A673 (cell line): ENCODE data around the gene GRWD1. TPM values are rescaled to one million over a fixed set of nuclear protein-coding genes. Genes with fewer than 3 reads are reported as not detected.
A peak's percentile ranks its signal among the peaks of the same experiment; 100 is the strongest.
"Not testable (repeated sequence)": the region's sequence is repeated elsewhere in the genome, so short reads cannot be mapped to it uniquely, and the experiment has no call there.

Experiments used
- BruUV-seq: library from RNA; stranded (reverse); fragments of 400-500 nt; replicated peaks from 2 replicates; lab custom pipeline; 2021; lab: Mats Ljungman, UMichigan
- CTCF ChIA-PET: fragments of 300-600 bp; sonication (Branson Sonifier 250); formaldehyde crosslinking; loops from one replicate; lab custom pipeline; 2022; ENCODE audit warnings: antibody characterized with exemption; lab: Charles Lee
- POLR2A ChIA-PET: fragments of 300-600 bp; sonication (Branson Sonifier 250); formaldehyde crosslinking; loops from one replicate; lab custom pipeline; 2022; ENCODE audit warnings: antibody characterized with exemption; ENCODE audit not compliant: low non-redundant PET; lab: Charles Lee
- DNase-seq: peaks from one replicate; pipeline ENCODE4 v3.0.0-alpha.2; 2015; ENCODE audit warnings: low spot score
- H3K27ac ChIP-seq: fragments of 200-600 bp; sonication (generic); 2 replicates; pipeline ENCODE4 v1.5.1; 2016; ENCODE audit warnings: mixed run types, low read depth, mild to moderate bottlenecking, mixed read lengths, antibody characterized with exemption, low read length; ENCODE audit not compliant: poor library complexity, severe bottlenecking
- H3K27me3 ChIP-seq: fragments of 200-600 bp; sonication (generic); replicated peaks from 2 replicates; pipeline ENCODE4 v1.6.1; 2017; ENCODE audit warnings: mixed run types, low read depth, mild to moderate bottlenecking, mixed read lengths, antibody characterized with exemption, low read length; ENCODE audit not compliant: insufficient read depth, poor library complexity
- H3K36me3 ChIP-seq: fragments of 200-600 bp; sonication (generic); 2 replicates; pipeline ENCODE4 v1.6.1; 2016; ENCODE audit warnings: mixed run types, mild to moderate bottlenecking, mixed read lengths, antibody characterized with exemption, low read length; ENCODE audit not compliant: insufficient read depth, poor library complexity, severe bottlenecking
- H3K4me1 ChIP-seq: fragments of 200-600 bp; sonication (generic); 2 replicates; pipeline ENCODE4 v1.6.1; 2017; ENCODE audit warnings: mixed run types, mild to moderate bottlenecking, mixed read lengths, antibody characterized with exemption, low read length; ENCODE audit not compliant: insufficient read depth, poor library complexity, severe bottlenecking
- H3K4me3 ChIP-seq: fragments of 200-600 bp; sonication (generic); 2 replicates; pipeline ENCODE4 v1.5.1; 2016; ENCODE audit warnings: low read depth, mixed run types, mild to moderate bottlenecking, mixed read lengths, low read length; ENCODE audit not compliant: poor library complexity, severe bottlenecking
- H3K9me3 ChIP-seq: fragments of 200-600 bp; sonication (generic); 2 replicates; pipeline ENCODE4 v1.6.1; 2016; ENCODE audit warnings: mixed run types, low read depth, mild to moderate bottlenecking, mixed read lengths, antibody characterized with exemption, low read length; ENCODE audit not compliant: poor library complexity, severe bottlenecking
- CTCF ChIP-seq: fragments of 300-800, 200-600 bp; sonication (generic); conservative IDR thresholded peaks from 2 replicates; pipeline ENCODE4 v1.5.1; 2017; ENCODE audit warnings: low read depth, mild to moderate bottlenecking, antibody characterized with exemption, low read length, moderate library complexity, mixed read lengths
- EZH2 ChIP-seq: fragments of 200-600 bp; sonication (generic); IDR thresholded peaks from 2 replicates; pipeline ENCODE4 v1.6.1; 2017; ENCODE audit warnings: borderline replicate concordance, low read depth, mild to moderate bottlenecking, mixed read lengths, antibody characterized with exemption, low read length; ENCODE audit not compliant: poor library complexity, severe bottlenecking
- intact Hi-C: fragments of 100-400 bp; cut with micrococcal nuclease; formaldehyde crosslinking; loops from one replicate; pipeline ENCODE4 v1.10.0; 2022; ENCODE audit not compliant: unreplicated experiment
- total RNA-seq: library from RNA; stranded (reverse); gene quantifications from 2 replicates; pipeline ENCODE4 v1.2.3, GENCODE V29; 2021

GRWD1 gene
- total RNA-seq, 1 experiment from 2014 or later: 109 TPM

- intact Hi-C loops: no loop called here
- Histone ChIP-seq H3K4me3 (no peak overlapping the region), H3K27me3 (no peaks in the 10 kb centered on the region), H3K4me1 (peaks cover 21% of the 10 kb centered on the region), H3K9me3 (no peaks in the 10 kb centered on the region), H3K36me3 (no peaks in the 10 kb centered on the region), H3K27ac (no peak overlapping the region)
- CTCF ChIA-PET: no interaction called here
- TF ChIP-seq CTCF (no peak), EZH2 (no peak)
- no TSS peak for BruUV-seq
- POLR2A ChIA-PET: no interaction called here
- no peak for DNase-seq
Measured at GRCh38 chr19:48487544-48487943, 41.8 kb downstream of the GRWD1 start.

DNA sequence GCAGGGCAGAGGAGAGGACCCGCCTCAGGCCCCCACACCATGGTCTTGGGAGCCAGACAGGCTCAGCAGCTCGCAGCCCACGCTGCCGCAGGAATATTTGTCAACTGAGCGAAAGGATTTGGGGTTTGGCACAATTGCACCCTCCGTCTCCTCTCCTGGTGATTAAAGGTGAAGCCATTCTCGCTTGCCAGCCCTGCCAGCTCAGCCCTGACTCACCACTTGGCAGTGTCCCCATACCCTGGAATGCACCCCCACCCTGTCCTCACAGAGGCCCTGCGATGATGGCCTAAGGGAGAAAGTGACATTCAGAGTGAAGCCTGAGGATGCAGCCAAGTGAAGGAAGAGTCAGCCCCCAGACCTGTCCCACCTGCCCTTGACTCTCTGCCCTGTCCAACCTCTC lies 42.2 kb downstream of the GRWD1 start:
- Histone ChIP-seq H3K27me3 (no peaks in the 10 kb centered on the region), H3K36me3 (no peaks in the 10 kb centered on the region), H3K4me3 (no peak overlapping the region), H3K4me1 (peaks cover 24% of the 10 kb centered on the region), H3K9me3 (no peaks in the 10 kb centered on the region), H3K27ac (no peak overlapping the region)
- intact Hi-C loops: no loop called here
- ChIA-PET CTCF (no interaction called here), POLR2A (no interaction called here)
- peak; percentile 70 for DNase-seq
- TF ChIP-seq CTCF (no peak), EZH2 (no peak)
- BruUV-seq: no TSS peak

- H3K4me1 ChIP-seq: peaks cover 24% of the 10 kb centered on the region
- H3K27ac ChIP-seq, DNase-seq, H3K27me3 ChIP-seq, BruUV-seq, H3K9me3 ChIP-seq, H3K4me3 ChIP-seq, POLR2A ChIA-PET, intact Hi-C loops, H3K36me3 ChIP-seq: not testable (repeated sequence)
- CTCF ChIA-PET: interaction anchor here (0.7 kb wide), 2 partner anchors 354 to 720 kb away, joined by 4 to 7 read pairs; no protein-coding TSS in a partner anchor
Measured at GRCh38 chr19:48488478-48488877, 42.7 kb downstream of the GRWD1 start.

DNA sequence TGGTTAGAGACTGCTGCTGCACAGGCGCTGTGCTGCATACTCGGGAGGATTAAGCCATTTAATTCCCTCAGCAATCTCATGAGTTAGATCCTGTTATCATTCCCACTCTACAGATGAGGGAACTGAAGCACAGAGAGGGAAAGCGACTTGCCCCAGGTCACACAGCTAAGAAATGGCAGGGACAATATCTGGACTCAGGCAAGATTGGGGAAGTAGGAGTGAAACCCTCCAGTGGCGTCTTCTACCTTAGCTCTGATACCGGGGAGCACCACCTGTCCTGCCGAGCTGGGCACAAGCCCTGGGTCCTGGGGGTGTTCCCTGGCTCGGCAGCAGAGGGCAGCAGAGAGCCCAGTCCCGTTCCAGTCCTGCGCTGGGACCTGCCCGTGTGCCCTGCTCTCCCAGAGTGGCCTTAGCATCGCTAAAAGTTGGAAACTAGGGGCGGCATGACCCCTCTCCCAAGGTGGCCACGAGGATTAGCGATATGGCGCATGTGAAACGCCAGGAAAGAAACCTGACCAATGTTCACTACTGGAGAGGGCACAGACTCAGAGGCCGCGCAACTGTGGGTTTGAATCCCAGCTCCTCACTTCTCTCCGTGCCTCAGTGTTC lies 43.9 kb downstream of the GRWD1 start:
- Histone ChIP-seq H3K4me3 (no peak overlapping the region), H3K27ac (no peak overlapping the region), H3K9me3 (no peaks in the 10 kb centered on the region), H3K4me1 (peaks cover 31% of the 10 kb centered on the region), H3K36me3 (no peaks in the 10 kb centered on the region), H3K27me3 (no peaks in the 10 kb centered on the region)
- BruUV-seq: no TSS peak
- POLR2A ChIA-PET: no interaction called here
- DNase-seq: peak; percentile 75
- intact Hi-C loops: loop anchor here (5.0 kb wide), 1 partner anchor 167 kb away; a partner anchor contains a TSS
- TF ChIP-seq CTCF: peak; percentile 97
- TF ChIP-seq EZH2: no peak
- CTCF ChIA-PET: interaction anchor here (0.5 to 1.8 kb wide), 9 partner anchors 9 to 482 kb away, joined by 3 to 20 read pairs (median 3); partner anchors contain the start of gene KDELR1
